ENCODE results near the gene JAKMIP2. TPM values are rescaled to one million over a fixed set of nuclear protein-coding genes. Genes with fewer than 3 reads are reported as not detected.
"Not testable (repeated sequence)": the region's sequence is repeated elsewhere in the genome, so short reads cannot be mapped to it uniquely, and the experiment has no call there.

The JAKMIP2 gene
- total RNA-seq, 1 donor from 2014 or later = 1.3 TPM

GRCh38 chr5:147648597-147648996 is 133.9 kb downstream of the JAKMIP2 start:
- DNase-seq (ENCODE audit: low spot score) = no peak

GRCh38 chr5:147645197-147645596 is 137.3 kb downstream of the JAKMIP2 start:
- no peak for DNase-seq (ENCODE audit: low spot score)

- DNase-seq (ENCODE audit: low spot score) = no peak
Observed at GRCh38 chr5:147644460-147644859, 138.1 kb downstream of the JAKMIP2 start.

- DNase-seq (ENCODE audit: low spot score) = no peak
Observed at GRCh38 chr5:147643142-147643541, 139.4 kb downstream of the JAKMIP2 start.

- DNase-seq (ENCODE audit: low spot score) = no peak
Observed at GRCh38 chr5:147642666-147643065, 139.9 kb downstream of the JAKMIP2 start.

- no peak for DNase-seq (ENCODE audit: low spot score)
Observed at GRCh38 chr5:147639321-147639720, 143.2 kb downstream of the JAKMIP2 start.

GRCh38 chr5:147636729-147636984 is 145.9 kb downstream of the JAKMIP2 start:
- DNase-seq (ENCODE audit: low spot score) = no peak

GRCh38 chr5:147635882-147636728 is 146.4 kb downstream of the JAKMIP2 start:
- peak; percentile 57 for DNase-seq (ENCODE audit: low spot score)

- DNase-seq (ENCODE audit: low spot score) = not testable (repeated sequence)
Observed at GRCh38 chr5:147635439-147635838, 147.1 kb downstream of the JAKMIP2 start.

- DNase-seq (ENCODE audit: low spot score) = no peak
Observed at GRCh38 chr5:147633173-147633572, 149.4 kb downstream of the JAKMIP2 start.

- no peak for DNase-seq (ENCODE audit: low spot score)
Observed at GRCh38 chr5:147631428-147632003, 151.0 kb downstream of the JAKMIP2 start.

GRCh38 chr5:147629196-147629595 is 153.3 kb downstream of the JAKMIP2 start:
- DNase-seq (ENCODE audit: low spot score) = no peak

GRCh38 chr5:147628058-147628895 is 154.3 kb downstream of the JAKMIP2 start:
- DNase-seq (ENCODE audit: low spot score) = peak; percentile 72

GRCh38 chr5:147626464-147626863 is 156.1 kb downstream of the JAKMIP2 start:
- no peak for DNase-seq (ENCODE audit: low spot score)

- no peak for DNase-seq (ENCODE audit: low spot score)
Observed at GRCh38 chr5:147621016-147621415, 161.5 kb downstream of the JAKMIP2 start.

- DNase-seq (ENCODE audit: low spot score) = no peak
Observed at GRCh38 chr5:147619281-147619878, 163.1 kb downstream of the JAKMIP2 start.

GRCh38 chr5:147617711-147618350 is 164.7 kb downstream of the JAKMIP2 start:
- no peak for DNase-seq (ENCODE audit: low spot score)

- DNase-seq (ENCODE audit: low spot score) = no peak
Observed at GRCh38 chr5:147617191-147617606, 165.3 kb downstream of the JAKMIP2 start.

GRCh38 chr5:147616421-147616820 is 166.1 kb downstream of the JAKMIP2 start:
- DNase-seq (ENCODE audit: low spot score) = no peak

- no peak for DNase-seq (ENCODE audit: low spot score)
Observed at GRCh38 chr5:147613359-147613758, 169.2 kb downstream of the JAKMIP2 start.

GRCh38 chr5:147611483-147611882 is 171.0 kb downstream of the JAKMIP2 start:
- DNase-seq (ENCODE audit: low spot score) = no peak

- DNase-seq (ENCODE audit: low spot score) = no peak
Observed at GRCh38 chr5:147610798-147611197, 171.7 kb downstream of the JAKMIP2 start.
